HCT116 (cell line): ENCODE results near the gene CDC42BPA. TPM values are rescaled to one million over a fixed set of nuclear protein-coding genes. Genes with fewer than 3 reads are reported as not detected.

Source experiments
- ATAC-seq: fragments of 200-7000 bp; cut with Tn5 transposase; 2 replicates; pipeline ENCODE4 v1.9.1; 2020; ENCODE audit warnings: mild to moderate bottlenecking, moderate library complexity
- BruUV-seq: library from RNA; stranded (reverse); fragments of 400-500 nt; replicated peaks from 2 replicates; lab custom pipeline; 2021; lab: Mats Ljungman, UMichigan
- CTCF ChIA-PET: fragments of 300-600 bp; sonication (Branson Sonifier 250); formaldehyde crosslinking; loops from one replicate; lab custom pipeline; 2021; ENCODE audit warnings: antibody characterized with exemption; lab: Charles Lee
- POLR2A ChIA-PET: fragments of 300-600, 350-600 bp; sonication (Branson Sonifier 250); formaldehyde crosslinking; loops from one replicate; lab custom pipeline; 2021; ENCODE audit warnings: antibody characterized with exemption; lab: Charles Lee
- RAD21 ChIA-PET, 2 experiments: fragments of 300-600 bp; sonication (Branson Sonifier 250); formaldehyde crosslinking; loops; one replicate each; lab custom pipeline; 2023; ENCODE audit warnings: low total read pairs in 2 of 2; ENCODE audit not compliant: uncharacterized antibody in 2 of 2, unreplicated experiment in 2 of 2, low non-redundant PET in 1 of 2; lab: Charles Lee
- DNase-seq: peaks from one replicate; pipeline ENCODE4 v3.0.0-alpha.2; 2010; ENCODE audit warnings: low read depth, low spot score
- H2AFZ ChIP-seq: fragments of 200-600 bp; shearing (Covaris generic), sonication (generic); 2 replicates; pipeline ENCODE4 v1.6.1; 2017; ENCODE audit warnings: low read depth, mixed run types, mixed read lengths, antibody characterized with exemption, low read length; ENCODE audit not compliant: poor library complexity, severe bottlenecking
- H3K27ac ChIP-seq: 2 replicates; pipeline ENCODE4 v1.5.1; 2012; ENCODE audit warnings: low read depth, low read length
- H3K27me3 ChIP-seq: fragments of 200-600 bp; sonication (generic); 2 replicates; pipeline ENCODE4 v1.6.1; 2016; ENCODE audit warnings: mixed run types, low read length, mixed read lengths; ENCODE audit not compliant: insufficient read depth
- H3K36me3 ChIP-seq, 2 experiments: fragments of 200-500 bp in 1 of 2; fragments of 200-600 bp in 1 of 2; sonication (Bioruptor generic) in 1 of 2; sonication (generic) in 1 of 2; 2 replicates each; pipeline versions ENCODE4 v1.5.1 to v1.6.1; 2014 to 2016; ENCODE audit warnings: low read length in 2 of 2, inconsistent platforms in 1 of 2, mixed read lengths in 1 of 2, mixed run types in 1 of 2; ENCODE audit not compliant: insufficient read depth in 2 of 2, control insufficient read depth in 1 of 2
- H3K4me1 ChIP-seq, 2 experiments: fragments of 200-600 bp in 1 of 2; sonication (generic) in 1 of 2; 2 replicates each; pipeline versions ENCODE4 v1.5.1 to v1.6.1; 2012 to 2017; ENCODE audit warnings: low read length in 2 of 2, inconsistent platforms in 1 of 2, mild to moderate bottlenecking in 1 of 2, mixed read lengths in 1 of 2, mixed run types in 1 of 2, moderate library complexity in 1 of 2; ENCODE audit not compliant: insufficient read depth in 2 of 2, control insufficient read depth in 1 of 2
- H3K4me2 ChIP-seq: fragments of 200-600 bp; sonication (generic); 2 replicates; pipeline ENCODE4 v1.6.1; 2017; ENCODE audit warnings: mixed run types, low read length, mixed read lengths
- H3K4me3 ChIP-seq, 2 experiments: fragments of 200-600 bp in 1 of 2; sonication (generic) in 1 of 2; replicated peaks in 1 of 2; 2 replicates each; pipeline ENCODE4 v1.5.1; 2011 to 2016; ENCODE audit warnings: low read length in 2 of 2, control low read depth in 1 of 2, low read depth in 1 of 2, mild to moderate bottlenecking in 1 of 2, mixed read lengths in 1 of 2, mixed run types in 1 of 2
- H3K79me2 ChIP-seq: fragments of 200-600 bp; sonication (generic); 2 replicates; pipeline ENCODE4 v1.6.1; 2017; ENCODE audit warnings: mild to moderate bottlenecking, mixed run types, low read length, moderate library complexity, mixed read lengths; ENCODE audit not compliant: insufficient read depth
- H3K9ac ChIP-seq: fragments of 200-600 bp; sonication (generic); 2 replicates; pipeline ENCODE4 v1.6.1; 2016; ENCODE audit warnings: low read length, mixed read lengths
- H3K9me2 ChIP-seq: fragments of 200-600 bp; sonication (generic), shearing (Covaris generic); 2 replicates; pipeline ENCODE4 v1.6.1; 2017; ENCODE audit warnings: mixed run types, mild to moderate bottlenecking, moderate library complexity; ENCODE audit not compliant: insufficient read depth
- H3K9me3 ChIP-seq, 2 experiments: fragments of 200-500 bp in 1 of 2; fragments of 200-600 bp in 1 of 2; sonication (Bioruptor generic) in 1 of 2; sonication (generic) in 1 of 2; 2 replicates each; pipeline ENCODE4 v1.6.1; 2014 to 2017; ENCODE audit warnings: low read length in 2 of 2, mixed read lengths in 2 of 2, inconsistent platforms in 1 of 2, low read depth in 1 of 2, mild to moderate bottlenecking in 1 of 2, mixed run types in 1 of 2, moderate library complexity in 1 of 2; ENCODE audit not compliant: control insufficient read depth in 1 of 2, insufficient read depth in 1 of 2
- H4K20me1 ChIP-seq: fragments of 200-600 bp; sonication (generic), shearing (Covaris generic); 2 replicates; pipeline ENCODE4 v1.6.1; 2017; ENCODE audit warnings: mixed run types, mild to moderate bottlenecking, moderate library complexity; ENCODE audit not compliant: insufficient read depth
- CTCF ChIP-seq, 3 experiments: fragments of 200-600 bp in 1 of 3; sonication (generic) in 1 of 3; IDR thresholded peaks in 2 of 3; conservative IDR thresholded peaks in 1 of 3; 2 replicates each; pipeline ENCODE4 v1.5.1; 2012 to 2017; ENCODE audit warnings: low read depth in 2 of 3, low read length in 2 of 3, antibody characterized with exemption in 1 of 3, borderline replicate concordance in 1 of 3, control low read depth in 1 of 3, mild to moderate bottlenecking in 1 of 3, mixed read lengths in 1 of 3, mixed run types in 1 of 3, moderate library complexity in 1 of 3; ENCODE audit not compliant: insufficient read depth in 1 of 3
- ELF1 ChIP-seq: IDR thresholded peaks from 2 replicates; pipeline ENCODE4 v1.6.1; 2012; ENCODE audit warnings: low read depth, borderline replicate concordance
- JUND ChIP-seq: IDR thresholded peaks from 2 replicates; pipeline ENCODE4 v1.6.1; 2012
- MAX ChIP-seq: IDR thresholded peaks from 2 replicates; pipeline ENCODE4 v1.6.1; 2012
- POLR2A ChIP-seq: IDR thresholded peaks from 2 replicates; pipeline ENCODE4 v1.7.0; 2011; ENCODE audit warnings: borderline replicate concordance; ENCODE audit not compliant: insufficient read depth, insufficient read length; ENCODE audit errors: extremely low read depth
- POLR2AphosphoS5 ChIP-seq: IDR thresholded peaks from 2 replicates; pipeline ENCODE4 v1.6.1; 2011; ENCODE audit warnings: mild to moderate bottlenecking, low read depth, low read length, moderate library complexity
- RAD21 ChIP-seq: IDR thresholded peaks from 2 replicates; pipeline ENCODE4 v1.6.1; 2012; ENCODE audit warnings: low read depth, mild to moderate bottlenecking
- SRF ChIP-seq: IDR thresholded peaks from 2 replicates; pipeline ENCODE4 v1.6.1; 2012; ENCODE audit warnings: low read depth
- YY1 ChIP-seq: IDR thresholded peaks from 2 replicates; pipeline ENCODE4 v1.6.1; 2011; ENCODE audit warnings: low read length, low read depth, moderate library complexity, mild to moderate bottlenecking; ENCODE audit not compliant: insufficient replicate concordance; ENCODE audit errors: extremely low read depth
- ZBTB33 ChIP-seq: IDR thresholded peaks from 2 replicates; pipeline ENCODE4 v1.6.1; 2011; ENCODE audit warnings: mild to moderate bottlenecking, low read length, moderate library complexity; ENCODE audit not compliant: insufficient replicate concordance; ENCODE audit errors: extremely low read depth
- ZNF274 ChIP-seq: fragments of 200-500 bp; sonication (Bioruptor generic); IDR thresholded peaks from 2 replicates; pipeline ENCODE4 v1.6.1; 2014; ENCODE audit warnings: mild to moderate bottlenecking, low read depth, low read length, inconsistent platforms
- intact Hi-C: fragments of 100-400 bp; cut with micrococcal nuclease; formaldehyde crosslinking; loops from 2 replicates; pipeline ENCODE4 v1.10.0; 2022
- total RNA-seq: library from RNA; stranded (reverse); gene quantifications from one replicate; pipeline ENCODE4 v1.2.1, GENCODE V29; 2021; ENCODE audit not compliant: unreplicated experiment

CDC42BPA gene
- total RNA-seq, 1 experiment from 2014 or later, result 44.0 TPM

GRCh38 chr1:227272428-227272827, 45.9 kb downstream of the CDC42BPA start:
- TF ChIP-seq ZBTB33, result no peak
- no peak for TF ChIP-seq JUND
- no peak for TF ChIP-seq POLR2AphosphoS5
- no peak overlapping the region for H3K9ac ChIP-seq
- no peaks in the 10 kb centered on the region for H3K9me3 ChIP-seq
- CTCF ChIA-PET, result no interaction called here
- ATAC-seq (no peak), DNase-seq (no peak)
- H3K4me2 ChIP-seq, result no peak overlapping the region
- H3K4me1 ChIP-seq, result 0 out of 4 replicates have a peak, but pooled peaks cover 0 to 3% of the 10 kb centered on the region in 2 experiments
- no peak overlapping the region for H3K27ac ChIP-seq
- POLR2A ChIA-PET, result no interaction called here
- no peak overlapping the region for H2AFZ ChIP-seq
- RAD21 ChIA-PET, result no interaction called here
- peaks cover 34% of the 10 kb centered on the region for H4K20me1 ChIP-seq
- intact Hi-C loops, result no loop called here
- H3K4me3 ChIP-seq, result no peak overlapping the region
- no peaks in the 10 kb centered on the region for H3K9me2 ChIP-seq
- no peaks in the 10 kb centered on the region for H3K36me3 ChIP-seq
- H3K79me2 ChIP-seq, result peaks cover 79% of the 10 kb centered on the region
- no peaks in the 10 kb centered on the region for H3K27me3 ChIP-seq
- BruUV-seq, result no TSS peak

GRCh38 chr1:227270554-227270953, 47.7 kb downstream of the CDC42BPA start:
- H3K36me3 ChIP-seq, result no peaks in the 10 kb centered on the region
- H3K9me3 ChIP-seq, result no peaks in the 10 kb centered on the region
- 0 out of 4 replicates have a peak, but pooled peaks cover 0 to 3% of the 10 kb centered on the region in 2 experiments for H3K4me1 ChIP-seq
- H2AFZ ChIP-seq, result no peak overlapping the region
- H4K20me1 ChIP-seq, result peaks cover 39% of the 10 kb centered on the region
- H3K27me3 ChIP-seq, result no peaks in the 10 kb centered on the region
- H3K9me2 ChIP-seq, result no peaks in the 10 kb centered on the region
- H3K4me3 ChIP-seq, result no peak overlapping the region
- no peak overlapping the region for H3K9ac ChIP-seq
- DNase-seq (no peak), ATAC-seq (no peak)
- H3K4me2 ChIP-seq, result no peak overlapping the region
- TF ChIP-seq MAX, result no peak
- TF ChIP-seq ZNF274, result no peak
- TF ChIP-seq ELF1, result no peak
- no peak for TF ChIP-seq SRF
- no peak for TF ChIP-seq CTCF (IDR thresholded peaks at IDR 0.05 in 2 of 3, conservative IDR thresholded peaks at IDR 0.05 in 1 of 3; ENCODE audit: borderline replicate concordance in 1 of 3, insufficient read depth in 1 of 3, low read depth in 2 of 3, low read length in 2 of 3)
- TF ChIP-seq POLR2A, result no peak
- no peak for TF ChIP-seq RAD21
- no peak for TF ChIP-seq YY1
- ChIA-PET POLR2A (no interaction called here), RAD21 (no interaction called here), CTCF (no interaction called here)
- H3K27ac ChIP-seq, result no peak overlapping the region
- peaks cover 92% of the 10 kb centered on the region for H3K79me2 ChIP-seq
- intact Hi-C loops, result no loop called here
- no TSS peak for BruUV-seq
